ENCODE measurements around the gene MAN1C1. TPM values are rescaled to one million over a fixed set of nuclear protein-coding genes. Genes with fewer than 3 reads are reported as not detected.

MAN1C1 gene
- total RNA-seq, 4 donors from 2014 or later: 14.6 to 25.1 (median 17.5) TPM

DNA sequence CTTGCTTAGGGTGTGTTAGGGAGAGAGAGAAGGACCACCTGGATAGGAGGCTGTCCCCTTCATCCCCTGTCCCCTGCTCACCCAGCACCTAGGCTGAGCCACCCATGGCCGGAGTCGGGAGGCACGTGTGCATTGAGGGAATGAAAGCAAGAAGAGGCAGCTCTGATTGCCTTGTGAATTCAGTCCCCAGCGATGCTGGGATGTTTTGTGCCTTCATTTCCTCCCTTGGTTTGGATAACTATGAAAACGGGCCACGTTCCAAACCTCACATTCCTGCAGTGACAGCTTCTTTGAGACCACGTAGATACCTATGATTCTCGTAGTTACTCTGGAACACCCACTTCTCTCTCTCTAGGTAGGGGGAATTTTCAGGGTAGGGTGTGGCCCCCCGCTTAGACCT, 67.1 kb downstream of the MAN1C1 start:
- 57 to 64% methylated on average over 9 of the region's 9 CpGs for WGBS, 2 donors
- no peaks in the 10 kb centered on the region for H3K9me3 ChIP-seq
- TF ChIP-seq EP300 (IDR thresholded peaks at IDR 0.05): no peak
- TF ChIP-seq POLR2A (IDR thresholded peaks at IDR 0.05): no peak
- TF ChIP-seq, protein P1, sequence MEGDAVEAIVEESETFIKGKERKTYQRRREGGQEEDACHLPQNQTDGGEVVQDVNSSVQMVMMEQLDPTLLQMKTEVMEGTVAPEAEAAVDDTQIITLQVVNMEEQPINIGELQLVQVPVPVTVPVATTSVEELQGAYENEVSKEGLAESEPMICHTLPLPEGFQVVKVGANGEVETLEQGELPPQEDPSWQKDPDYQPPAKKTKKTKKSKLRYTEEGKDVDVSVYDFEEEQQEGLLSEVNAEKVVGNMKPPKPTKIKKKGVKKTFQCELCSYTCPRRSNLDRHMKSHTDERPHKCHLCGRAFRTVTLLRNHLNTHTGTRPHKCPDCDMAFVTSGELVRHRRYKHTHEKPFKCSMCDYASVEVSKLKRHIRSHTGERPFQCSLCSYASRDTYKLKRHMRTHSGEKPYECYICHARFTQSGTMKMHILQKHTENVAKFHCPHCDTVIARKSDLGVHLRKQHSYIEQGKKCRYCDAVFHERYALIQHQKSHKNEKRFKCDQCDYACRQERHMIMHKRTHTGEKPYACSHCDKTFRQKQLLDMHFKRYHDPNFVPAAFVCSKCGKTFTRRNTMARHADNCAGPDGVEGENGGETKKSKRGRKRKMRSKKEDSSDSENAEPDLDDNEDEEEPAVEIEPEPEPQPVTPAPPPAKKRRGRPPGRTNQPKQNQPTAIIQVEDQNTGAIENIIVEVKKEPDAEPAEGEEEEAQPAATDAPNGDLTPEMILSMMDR (IDR thresholded peaks at IDR 0.05): no peak

DNA sequence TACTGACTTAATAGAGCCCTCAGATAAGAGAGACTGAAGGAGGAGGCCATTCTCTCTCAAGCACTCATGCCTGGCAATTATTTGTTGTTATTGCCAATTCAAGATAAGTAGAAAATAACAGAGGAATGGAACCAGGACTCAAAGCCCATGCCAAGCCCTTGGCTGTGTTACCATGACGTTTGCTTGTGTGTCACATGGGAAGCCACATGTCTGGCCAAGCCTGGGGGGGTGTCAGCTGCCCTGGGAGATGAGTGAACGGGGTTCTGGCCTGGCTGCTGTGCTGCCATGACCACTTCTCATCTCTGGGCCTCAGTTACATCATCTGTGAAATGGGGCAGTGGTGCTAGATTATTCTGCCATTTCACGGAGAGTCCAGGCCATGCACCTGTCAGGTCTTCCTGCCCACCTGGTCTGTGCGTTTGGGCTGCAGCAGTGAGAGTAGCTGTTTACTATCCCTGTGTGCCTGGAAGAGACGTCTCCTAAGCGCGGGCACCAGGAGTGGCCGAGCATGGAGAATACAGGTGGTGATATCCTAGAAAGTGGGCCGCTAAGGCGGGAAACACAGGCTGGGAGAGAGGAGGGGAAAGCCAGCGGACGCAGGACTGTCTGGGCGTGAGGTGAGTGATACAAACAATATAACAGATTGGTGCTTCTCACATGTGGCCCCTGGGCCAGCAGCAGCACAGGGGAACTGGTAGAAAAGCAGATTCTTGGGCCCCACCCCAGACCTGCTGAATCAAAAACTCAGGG, 67.8 kb downstream of the MAN1C1 start:
- Histone ChIP-seq H3K27me3 (no peaks in the 10 kb centered on the region), H3K4me3 (no peak overlapping the region), H3K4me1 (peaks cover 0 to 29% (median 0%) of the 10 kb centered on the region in 4 donors), H3K9me3 (no peaks in the 10 kb centered on the region), H3K27ac (no peak overlapping the region), H3K36me3 (no peaks in the 10 kb centered on the region)
- no peak for TF ChIP-seq POLR2A (IDR thresholded peaks at IDR 0.05)
- DNase-seq (ENCODE audit: low spot score in 2 of 2): no peak
- 88 to 89% methylated on average over 12 to 13 of the region's 13 CpGs for WGBS, 2 donors

More for the DNA sequence above, 67.1 kb downstream of the MAN1C1 start:
- Histone ChIP-seq H3K36me3 (no peaks in the 10 kb centered on the region), H3K27me3 (no peaks in the 10 kb centered on the region), H3K4me1 (peaks cover 0 to 27% (median 0%) of the 10 kb centered on the region in 4 donors), H3K4me3 (no peak overlapping the region), H3K27ac (no peak overlapping the region)
- DNase-seq (ENCODE audit: low spot score in 2 of 2): no peak

DNA sequence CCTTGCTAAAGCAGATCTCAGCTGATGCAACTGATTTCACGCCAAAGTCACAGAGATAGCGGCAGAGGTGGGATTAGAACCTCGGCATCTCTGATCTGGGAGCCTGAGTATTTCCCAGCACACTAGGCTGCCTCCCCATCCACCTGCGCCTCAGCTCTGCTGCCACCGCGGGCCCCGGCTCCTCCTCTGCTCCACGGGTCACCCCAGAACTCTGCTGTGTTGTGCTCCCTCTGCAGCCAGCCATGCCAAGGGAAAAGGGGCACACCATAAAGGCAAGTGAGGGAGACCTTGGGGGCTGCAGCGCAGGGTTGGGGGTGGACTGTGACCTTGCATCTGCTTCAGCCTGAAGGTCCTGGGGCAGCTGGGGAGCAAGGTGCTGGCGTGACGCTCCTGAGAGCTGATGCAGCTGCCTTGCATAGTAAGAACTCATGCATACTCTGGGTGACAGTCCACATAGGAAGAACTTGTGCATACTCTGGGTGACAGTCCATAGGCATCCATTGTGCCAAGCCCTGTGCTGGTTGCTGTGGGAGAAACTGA, 68.7 kb downstream of the MAN1C1 start:
- TF ChIP-seq, protein P1 (IDR thresholded peaks at IDR 0.05): no peak
- TF ChIP-seq EP300 (IDR thresholded peaks at IDR 0.05): no peak
- no peak for TF ChIP-seq POLR2A (IDR thresholded peaks at IDR 0.05)

DNA sequence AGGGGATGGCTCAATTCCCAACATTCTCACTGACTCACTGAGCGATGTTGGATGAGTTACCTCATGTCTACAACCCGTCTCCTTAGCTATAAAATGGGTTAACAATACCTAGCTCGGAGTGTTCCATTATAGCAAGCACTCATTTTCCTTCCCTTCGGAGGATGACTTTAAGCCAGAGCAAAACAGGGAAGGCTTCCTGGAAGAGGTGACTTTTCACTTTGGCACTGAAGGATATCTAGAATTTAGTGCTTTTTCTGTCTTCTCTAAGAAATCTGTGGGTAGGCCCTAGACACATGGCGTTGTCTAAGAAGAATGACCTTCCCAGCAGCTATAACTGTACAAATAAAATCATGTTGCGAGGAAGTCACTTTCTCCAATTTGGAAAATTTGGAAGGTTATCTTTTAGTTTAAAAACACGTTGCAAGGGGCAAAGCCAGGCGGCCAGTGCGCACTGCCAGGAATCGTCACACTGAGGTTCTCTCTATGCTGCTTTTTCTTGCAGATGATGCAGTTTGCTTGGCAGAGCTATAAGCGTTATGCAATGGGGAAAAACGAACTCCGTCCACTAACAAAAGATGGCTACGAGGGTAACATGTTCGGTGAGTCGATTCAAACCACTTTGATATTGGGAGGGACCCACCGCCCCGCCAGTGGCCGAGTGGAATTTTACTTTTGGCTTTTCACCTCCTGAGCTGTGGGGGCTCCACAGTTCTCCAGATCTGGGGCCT, 69.5 kb downstream of the MAN1C1 start:
- H3K27me3 ChIP-seq: no peaks in the 10 kb centered on the region
- no peaks in the 10 kb centered on the region for H3K36me3 ChIP-seq
- H3K27ac ChIP-seq: peak overlapping the region in 3 of 4 donors; percentile 10 to 69 (median 11)
- TF ChIP-seq, protein P1 (IDR thresholded peaks at IDR 0.05): no peak
- TF ChIP-seq POLR2A (IDR thresholded peaks at IDR 0.05) (no peak), EP300 (IDR thresholded peaks at IDR 0.05) (peak in 1 of 2 donors; percentile 33)
- H3K9me3 ChIP-seq: no peaks in the 10 kb centered on the region
- H3K4me3 ChIP-seq: peak overlapping the region in 1 of 4 donors; percentile 11
- H3K4me1 ChIP-seq: peaks cover 0 to 29% (median 0%) of the 10 kb centered on the region in 4 donors
- 87 to 89% methylated on average over 19 of the region's 19 CpGs for WGBS, 2 donors
- peak in 1 of 2 donors; percentile 56 for DNase-seq (ENCODE audit: low spot score in 2 of 2)

More for the DNA sequence above, 68.7 kb downstream of the MAN1C1 start:
- Histone ChIP-seq H3K27me3 (no peaks in the 10 kb centered on the region), H3K4me1 (peaks cover 0 to 29% (median 0%) of the 10 kb centered on the region in 4 donors), H3K27ac (no peak overlapping the region), H3K36me3 (no peaks in the 10 kb centered on the region), H3K4me3 (no peak overlapping the region), H3K9me3 (no peaks in the 10 kb centered on the region)
- DNase-seq (ENCODE audit: low spot score in 2 of 2): no peak
- 87 to 91% methylated on average over 11 of the region's 11 CpGs for WGBS, 2 donors

DNA sequence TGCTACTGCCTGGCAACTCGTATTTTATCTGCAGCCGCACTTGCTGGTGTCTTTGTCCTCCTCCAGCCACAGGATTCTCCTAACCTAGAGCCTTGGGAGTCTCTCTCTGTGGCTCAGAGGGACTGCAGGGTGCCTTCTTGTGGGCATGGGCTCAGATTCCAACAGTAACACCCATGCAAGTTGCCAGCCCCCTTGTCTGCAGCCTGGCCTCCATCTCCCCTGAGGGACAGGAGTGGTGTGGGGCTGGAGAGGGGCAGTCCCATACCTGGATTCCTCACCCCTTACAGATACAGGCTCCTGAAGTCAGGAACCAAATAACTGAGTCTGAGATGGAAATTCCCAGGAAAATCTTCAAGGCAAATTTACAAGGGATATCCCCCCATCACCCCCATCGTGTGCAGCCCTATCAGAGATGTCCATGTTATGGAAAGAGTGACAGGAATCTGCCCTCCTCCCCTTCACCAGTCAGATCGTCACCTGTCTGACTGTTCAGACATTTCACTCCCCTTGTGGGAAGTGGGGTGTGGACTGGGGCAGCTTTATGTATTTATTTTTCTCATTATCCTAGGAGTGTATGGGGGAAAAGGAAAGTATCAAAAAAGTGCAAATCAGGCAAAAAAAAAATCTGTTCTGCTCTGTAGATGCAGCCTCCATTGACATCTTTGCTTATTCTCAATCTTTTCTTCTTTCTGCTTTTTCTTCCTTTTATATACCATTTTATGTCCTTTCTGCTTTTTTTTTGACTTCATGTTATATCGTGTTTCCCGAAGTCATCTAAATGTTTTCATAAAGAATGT, 70.8 kb downstream of the MAN1C1 start:
- H3K27me3 ChIP-seq: no peaks in the 10 kb centered on the region
- peaks cover 0 to 29% (median 0%) of the 10 kb centered on the region in 4 donors for H3K4me1 ChIP-seq
- no peak for DNase-seq (ENCODE audit: low spot score in 2 of 2)
- no peaks in the 10 kb centered on the region for H3K9me3 ChIP-seq
- no peak overlapping the region for H3K4me3 ChIP-seq
- H3K27ac ChIP-seq: peak overlapping the region in 1 of 4 donors; percentile 69
- TF ChIP-seq EP300 (IDR thresholded peaks at IDR 0.05): no peak
- TF ChIP-seq, protein P1 (IDR thresholded peaks at IDR 0.05): no peak
- no peak for TF ChIP-seq POLR2A (IDR thresholded peaks at IDR 0.05)
- WGBS, 2 donors: 85 to 87% methylated on average over 6 of the region's 6 CpGs
- H3K36me3 ChIP-seq: no peaks in the 10 kb centered on the region
